Raji (cell line): ENCODE measurements around the gene TNFSF8.

Experiments
- POLR2A ChIP-seq: IDR thresholded peaks from 2 replicates; pipeline ENCODE4 v1.6.1; 2011; ENCODE audit warnings: low read depth, low read length, control low read depth; ENCODE audit not compliant: insufficient read depth

TNFSF8 gene

GRCh38 chr9:114851306-114851705, 79.1 kb downstream of the TNFSF8 start:
- TF ChIP-seq POLR2A, result no peak
